Vagina (tissue), 2 donors: Measurements from ENCODE around the gene TENM4. TPM values are rescaled to one million over a fixed set of nuclear protein-coding genes. Genes with fewer than 3 reads are reported as not detected.
A peak's percentile ranks its signal among the peaks of the same experiment; 100 is the strongest.

Source experiments
- DNase-seq, 2 donors: peaks; one replicate each; pipeline ENCODE4 v3.0.0-alpha.2; 2017; ENCODE audit errors: extremely low spot score in 2 of 2
- H3K27ac ChIP-seq: fragments of 200-600 bp; sonication (generic); one replicate; pipeline ENCODE4 v1.5.1; 2019
- H3K27me3 ChIP-seq: fragments of 200-600 bp; sonication (generic); one replicate; pipeline ENCODE4 v1.5.1; 2019
- H3K36me3 ChIP-seq, 2 donors: fragments of 200-600 bp; sonication (generic); one replicate each; pipeline ENCODE4 v1.5.1; 2017 to 2019
- H3K4me1 ChIP-seq: fragments of 200-600 bp; sonication (generic); one replicate; pipeline ENCODE4 v1.5.1; 2019
- H3K4me3 ChIP-seq, 2 donors: fragments of 200-600 bp; sonication (generic); 1 replicate in 1 of 2; 2 replicates in 1 of 2; pipeline ENCODE4 v1.5.1; 2016 to 2019
- H3K9me3 ChIP-seq: fragments of 200-600 bp; sonication (generic); one replicate; pipeline ENCODE4 v1.5.1; 2019
- POLR2A ChIP-seq, 2 donors: fragments of 450-650 bp; IDR thresholded peaks; one replicate each; pipeline ENCODE4 v1.6.1; 2017; ENCODE audit warnings: antibody characterized with exemption in 2 of 2, mild to moderate bottlenecking in 2 of 2, moderate library complexity in 2 of 2
- POLR2AphosphoS5 ChIP-seq, 2 donors: sonication (generic); formaldehyde crosslinking; IDR thresholded peaks; one replicate each; pipeline ENCODE4 v1.9.0; 2017; ENCODE audit warnings: antibody characterized with exemption in 2 of 2, mild to moderate bottlenecking in 2 of 2, low read depth in 1 of 2; ENCODE audit not compliant: insufficient read depth in 1 of 2
- intact Hi-C: fragments of 100-400 bp; cut with DNase I; formaldehyde crosslinking; loops from one replicate; pipeline ENCODE4 v1.15.1; 2023
- total RNA-seq: library from RNA; depleted of rRNA; stranded (reverse); fragments of >200 nt; gene quantifications from one replicate; pipeline ENCODE4 v1.2.3, GENCODE V29; 2016
- TF ChIP-seq, protein P1 (sequence below), 3 experiments: fragments of 450-650 bp in 2 of 3; fragments of 200-600 bp in 1 of 3; sonication (generic) in 1 of 3; IDR thresholded peaks; one replicate each; pipeline ENCODE4 v1.5.1; 2017 to 2019; ENCODE audit warnings: antibody characterized with exemption in 3 of 3, mild to moderate bottlenecking in 2 of 3, moderate library complexity in 2 of 3

The TENM4 gene
- total RNA-seq, 1 donor from 2014 or later: 12.5 TPM

DNA sequence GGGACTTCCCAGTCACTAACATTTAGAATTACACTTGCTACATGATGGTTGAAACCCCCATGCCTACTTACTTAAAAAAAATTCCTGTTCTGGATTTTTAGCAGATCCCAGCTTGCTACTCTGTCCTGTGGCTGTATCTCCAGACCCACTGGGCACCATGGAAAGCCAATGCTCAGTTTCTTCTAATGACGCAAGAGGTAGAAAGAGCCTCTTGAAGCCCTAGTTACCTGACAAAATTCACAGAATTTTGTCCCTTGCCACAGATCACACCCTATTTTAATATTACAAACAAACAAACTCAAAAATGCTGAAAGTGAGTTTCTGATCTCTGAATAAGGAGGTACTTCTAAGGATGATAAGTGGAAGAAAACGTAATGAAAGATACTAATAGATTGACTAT, 24.3 kb upstream of the TENM4 start:
- intact Hi-C loops: no loop called here
- Histone ChIP-seq H3K4me1 (no peaks in the 10 kb centered on the region), H3K4me3 (no peak overlapping the region), H3K36me3 (no peaks in the 10 kb centered on the region), H3K9me3 (no peaks in the 10 kb centered on the region), H3K27ac (no peak overlapping the region), H3K27me3 (no peaks in the 10 kb centered on the region)
- no peak for DNase-seq
- TF ChIP-seq, protein P1, sequence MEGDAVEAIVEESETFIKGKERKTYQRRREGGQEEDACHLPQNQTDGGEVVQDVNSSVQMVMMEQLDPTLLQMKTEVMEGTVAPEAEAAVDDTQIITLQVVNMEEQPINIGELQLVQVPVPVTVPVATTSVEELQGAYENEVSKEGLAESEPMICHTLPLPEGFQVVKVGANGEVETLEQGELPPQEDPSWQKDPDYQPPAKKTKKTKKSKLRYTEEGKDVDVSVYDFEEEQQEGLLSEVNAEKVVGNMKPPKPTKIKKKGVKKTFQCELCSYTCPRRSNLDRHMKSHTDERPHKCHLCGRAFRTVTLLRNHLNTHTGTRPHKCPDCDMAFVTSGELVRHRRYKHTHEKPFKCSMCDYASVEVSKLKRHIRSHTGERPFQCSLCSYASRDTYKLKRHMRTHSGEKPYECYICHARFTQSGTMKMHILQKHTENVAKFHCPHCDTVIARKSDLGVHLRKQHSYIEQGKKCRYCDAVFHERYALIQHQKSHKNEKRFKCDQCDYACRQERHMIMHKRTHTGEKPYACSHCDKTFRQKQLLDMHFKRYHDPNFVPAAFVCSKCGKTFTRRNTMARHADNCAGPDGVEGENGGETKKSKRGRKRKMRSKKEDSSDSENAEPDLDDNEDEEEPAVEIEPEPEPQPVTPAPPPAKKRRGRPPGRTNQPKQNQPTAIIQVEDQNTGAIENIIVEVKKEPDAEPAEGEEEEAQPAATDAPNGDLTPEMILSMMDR (IDR thresholded peaks at IDR 0.05): no peak
- no peak for TF ChIP-seq POLR2AphosphoS5 (IDR thresholded peaks at IDR 0.05; ENCODE audit: insufficient read depth in 1 of 2, low read depth in 1 of 2)

DNA sequence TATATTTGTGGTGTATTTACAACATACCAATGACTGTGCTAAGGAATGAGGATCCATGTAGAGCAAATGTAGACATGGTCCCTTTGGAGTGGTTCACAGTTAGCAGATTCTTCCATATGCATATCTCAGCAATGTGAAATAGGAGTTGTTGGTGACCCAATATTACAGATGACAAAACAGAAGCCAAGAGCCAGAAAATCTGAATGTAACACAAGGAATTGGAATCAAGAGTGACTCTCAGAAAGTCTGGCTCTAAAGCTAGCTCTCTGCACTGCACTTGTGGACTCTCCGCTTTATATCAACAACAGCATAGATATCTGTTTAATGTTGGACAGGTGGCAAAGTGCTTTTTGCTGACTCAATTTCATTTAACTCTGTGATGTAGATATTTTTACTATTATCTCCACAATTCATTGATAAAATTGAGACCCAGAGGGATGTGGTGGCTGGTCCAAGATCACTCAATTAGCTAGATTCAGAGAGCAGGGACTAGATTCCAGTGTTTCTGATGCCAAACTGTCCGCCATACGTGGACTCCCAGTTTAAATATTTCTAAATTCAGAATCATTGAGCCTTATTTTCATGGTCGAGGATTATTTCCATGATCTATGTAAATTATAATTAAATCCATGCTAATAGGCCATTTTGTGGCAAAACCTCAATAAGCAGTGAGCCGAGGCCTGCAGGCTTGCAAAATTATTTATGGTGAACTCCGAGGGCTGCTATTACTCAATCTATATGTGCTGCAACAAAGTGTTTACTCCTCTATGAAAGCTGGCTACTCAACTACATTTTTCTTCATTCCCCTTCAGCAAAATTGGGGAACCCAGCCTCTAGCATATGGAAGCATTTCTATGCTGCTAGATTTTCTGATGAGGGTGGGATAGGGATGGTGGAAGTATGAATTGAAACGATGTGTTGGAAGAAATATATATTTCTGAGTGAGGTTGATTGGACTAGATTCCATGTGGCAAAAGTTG, 21.1 kb upstream of the TENM4 start:
- no peak for TF ChIP-seq POLR2AphosphoS5 (IDR thresholded peaks at IDR 0.05; ENCODE audit: insufficient read depth in 1 of 2, low read depth in 1 of 2)
- intact Hi-C loops: no loop called here
- Histone ChIP-seq H3K9me3 (no peaks in the 10 kb centered on the region), H3K36me3 (no peaks in the 10 kb centered on the region), H3K4me1 (no peaks in the 10 kb centered on the region), H3K27ac (no peak overlapping the region), H3K27me3 (no peaks in the 10 kb centered on the region), H3K4me3 (no peak overlapping the region)
- DNase-seq: no peak

DNA sequence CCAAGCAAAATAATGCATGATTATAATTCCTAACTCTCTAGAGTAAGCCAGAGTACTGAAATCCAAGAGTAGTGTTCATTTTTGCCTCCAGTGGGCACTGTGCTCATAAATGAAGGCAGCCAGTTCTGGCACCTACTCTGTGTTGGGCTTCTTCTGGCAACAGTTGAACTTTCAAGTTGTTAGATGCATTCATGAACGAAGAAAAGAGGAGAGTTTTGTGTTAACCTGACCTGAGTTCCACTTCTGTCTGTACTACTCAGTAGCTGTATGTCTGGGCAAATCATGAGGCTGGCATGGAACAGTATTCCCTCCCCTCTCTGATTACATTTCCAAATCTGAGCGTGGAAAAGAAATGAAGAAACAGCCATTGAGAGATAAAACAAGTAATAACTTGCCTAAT, 20.3 kb upstream of the TENM4 start:
- H3K27ac ChIP-seq: no peak overlapping the region

DNA sequence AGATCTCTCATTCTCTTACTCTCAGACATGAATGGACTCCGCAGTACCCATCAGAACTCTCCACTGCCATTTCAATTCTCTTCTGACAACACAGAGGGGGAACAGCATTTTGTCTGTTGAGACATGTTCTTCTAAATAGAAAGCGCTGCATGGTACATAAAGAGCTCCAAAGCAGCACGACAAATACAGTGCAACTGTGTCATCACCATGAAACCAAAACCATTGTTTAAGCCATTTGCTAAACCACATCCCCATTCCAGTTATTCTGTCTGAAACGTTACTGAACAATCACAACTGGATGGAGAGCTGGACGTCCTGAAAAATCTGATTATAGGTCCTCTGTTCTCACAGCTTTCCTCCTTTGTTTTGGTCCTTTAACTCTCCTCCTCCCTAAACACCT, 17.9 kb upstream of the TENM4 start:
- Histone ChIP-seq H3K27ac (no peak overlapping the region), H3K4me1 (no peaks in the 10 kb centered on the region), H3K9me3 (no peaks in the 10 kb centered on the region), H3K27me3 (no peaks in the 10 kb centered on the region), H3K36me3 (no peaks in the 10 kb centered on the region), H3K4me3 (no peak overlapping the region)
- no peak for DNase-seq
- intact Hi-C loops: no loop called here
- TF ChIP-seq POLR2AphosphoS5 (IDR thresholded peaks at IDR 0.05; ENCODE audit: insufficient read depth in 1 of 2, low read depth in 1 of 2) (no peak), POLR2A (IDR thresholded peaks at IDR 0.05) (no peak)
- TF ChIP-seq, protein P1 (IDR thresholded peaks at IDR 0.05): no peak

More for the DNA sequence above, 20.3 kb upstream of the TENM4 start:
- intact Hi-C loops: no loop called here
- TF ChIP-seq POLR2AphosphoS5 (IDR thresholded peaks at IDR 0.05; ENCODE audit: insufficient read depth in 1 of 2, low read depth in 1 of 2) (peak in 1 of 2 donors; percentile 22), POLR2A (IDR thresholded peaks at IDR 0.05) (no peak)
- TF ChIP-seq, protein P1 (IDR thresholded peaks at IDR 0.05): peak in 1 of 3 experiments; percentile 35
- Histone ChIP-seq H3K27me3 (no peaks in the 10 kb centered on the region), H3K4me3 (no peak overlapping the region), H3K36me3 (no peaks in the 10 kb centered on the region), H3K9me3 (no peaks in the 10 kb centered on the region), H3K4me1 (no peaks in the 10 kb centered on the region)
- no peak for DNase-seq

DNA sequence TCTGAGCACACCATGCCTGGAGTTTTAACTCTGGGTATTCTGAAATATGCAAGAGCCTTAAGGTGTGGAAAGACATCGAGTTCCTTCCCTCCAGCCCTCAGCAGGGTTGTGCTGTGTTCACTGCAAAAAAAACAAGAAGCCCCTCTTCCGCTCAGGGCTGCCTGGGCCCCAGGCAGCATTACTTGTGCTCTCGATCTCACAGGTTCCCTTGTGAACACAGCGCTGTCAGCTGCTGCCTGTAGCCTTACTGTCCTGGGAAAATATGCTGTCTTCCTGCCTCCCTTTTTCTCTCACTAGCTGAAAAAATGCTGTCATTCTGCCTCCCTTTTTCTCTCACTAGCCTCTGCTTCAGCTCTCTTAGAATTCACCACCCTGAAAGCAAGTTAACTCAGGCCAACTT, 15.7 kb upstream of the TENM4 start:
- Histone ChIP-seq H3K9me3 (no peaks in the 10 kb centered on the region), H3K36me3 (no peaks in the 10 kb centered on the region), H3K4me3 (no peak overlapping the region), H3K27ac (no peak overlapping the region), H3K27me3 (no peaks in the 10 kb centered on the region), H3K4me1 (no peaks in the 10 kb centered on the region)
- DNase-seq: no peak
- intact Hi-C loops: no loop called here
- TF ChIP-seq, protein P1 (IDR thresholded peaks at IDR 0.05): no peak
- TF ChIP-seq POLR2A (IDR thresholded peaks at IDR 0.05): no peak
- no peak for TF ChIP-seq POLR2AphosphoS5 (IDR thresholded peaks at IDR 0.05; ENCODE audit: insufficient read depth in 1 of 2, low read depth in 1 of 2)
